ENCODE results near the gene MYBL2. TPM values are rescaled to one million over a fixed set of nuclear protein-coding genes. Genes with fewer than 3 reads are reported as not detected.

MYBL2 gene
- total RNA-seq, 1 experiment from 2014 or later = 159 TPM

GRCh38 chr20:43739148-43739749 is 72.3 kb downstream of the MYBL2 start:
- Histone ChIP-seq H4K5ac (ENCODE audit: insufficient read length, low read depth, low read length) (no peak overlapping the region), H3K23me2 (ENCODE audit: insufficient read length, low read depth, low read length, poor library complexity, severe bottlenecking) (no peaks in the 10 kb centered on the region), H3K4me2 (ENCODE audit: insufficient read depth, insufficient read length, low read length) (no peak overlapping the region), H3K79me1 (ENCODE audit: insufficient read depth, low read depth, low read length, poor library complexity, severe bottlenecking) (no peaks in the 10 kb centered on the region), H3K9ac (ENCODE audit: extremely low read depth, insufficient read length, low read length) (no peak overlapping the region), H3K27ac (ENCODE audit: insufficient read length, low read depth, low read length) (no peak overlapping the region), H2BK5ac (ENCODE audit: insufficient read length, low read length) (no peak overlapping the region), H3K9me3 (ENCODE audit: control insufficient read depth, low read depth, low read length) (no peaks in the 10 kb centered on the region), H3K4ac (ENCODE audit: low read depth, low read length) (no peak overlapping the region), H3K27me3 (ENCODE audit: insufficient read depth, low read length) (no peaks in the 10 kb centered on the region), H2BK15ac (ENCODE audit: low read depth, low read length) (no peak overlapping the region), H3K4me1 (ENCODE audit: insufficient read depth, low read length) (no peaks in the 10 kb centered on the region), H4K91ac (ENCODE audit: insufficient read length, low read depth, low read length) (no peak overlapping the region), H3K56ac (ENCODE audit: insufficient read length, low read depth, low read length) (no peak overlapping the region), H2AK5ac (ENCODE audit: insufficient read length, low read length) (no peak overlapping the region), H4K8ac (replicated peaks; ENCODE audit: insufficient read length, low read depth, low read length) (no peak overlapping the region), H3K14ac (ENCODE audit: insufficient read depth, low read length) (no peak overlapping the region), H3T11ph (ENCODE audit: low read length) (no peak overlapping the region), H3K79me2 (ENCODE audit: insufficient read depth, low read length) (no peaks in the 10 kb centered on the region), H2BK12ac (ENCODE audit: insufficient read length, low read depth, low read length) (no peak overlapping the region), H3K23ac (ENCODE audit: insufficient read length, low read depth, low read length) (no peak overlapping the region), H3K18ac (ENCODE audit: insufficient read length, low read depth, low read length) (no peak overlapping the region), H2BK20ac (ENCODE audit: low read depth, low read length, poor library complexity, severe bottlenecking) (no peak overlapping the region), H2AFZ (ENCODE audit: low read length) (no peak overlapping the region), H4K20me1 (ENCODE audit: control insufficient read depth, insufficient read depth, insufficient read length) (no peaks in the 10 kb centered on the region), H2BK120ac (ENCODE audit: low read depth, low read length, poor library complexity, severe bottlenecking) (no peak overlapping the region)
- WGBS (ENCODE audit: extremely low coverage, insufficient read length, low lambda C conversion rate) = no CpG with 5 or more reads among the region's 9 CpGs
- DNase-seq = no peak
- no peak for TF ChIP-seq CTCF (conservative IDR thresholded peaks at IDR 0.05)
- no peaks in the 10 kb centered on the region for H3K36me3 Mint-ChIP-seq (ENCODE audit: insufficient read depth in 1 of 3, low read depth in 3 of 3)
- no peaks in the 10 kb centered on the region for H3K9me3 Mint-ChIP-seq
- no peak overlapping the region for H3K27ac Mint-ChIP-seq
- peaks cover 0 to 11% of the 10 kb centered on the region in 2 experiments; a peak in 3 of 4 replicates for H3K4me1 Mint-ChIP-seq
- peaks cover 7% of the 10 kb centered on the region for H3K27me3 Mint-ChIP-seq (ENCODE audit: low read depth)
- no peak overlapping the region for H3K4me3 Mint-ChIP-seq

Data from H9 (cell line).